ENCODE results near the gene KCNJ15.
A peak's percentile ranks its signal among the peaks of the same experiment; 100 is the strongest.
"Not testable (repeated sequence)": the region's sequence is repeated elsewhere in the genome, so short reads cannot be mapped to it uniquely, and the experiment has no call there.

Gene KCNJ15

DNA sequence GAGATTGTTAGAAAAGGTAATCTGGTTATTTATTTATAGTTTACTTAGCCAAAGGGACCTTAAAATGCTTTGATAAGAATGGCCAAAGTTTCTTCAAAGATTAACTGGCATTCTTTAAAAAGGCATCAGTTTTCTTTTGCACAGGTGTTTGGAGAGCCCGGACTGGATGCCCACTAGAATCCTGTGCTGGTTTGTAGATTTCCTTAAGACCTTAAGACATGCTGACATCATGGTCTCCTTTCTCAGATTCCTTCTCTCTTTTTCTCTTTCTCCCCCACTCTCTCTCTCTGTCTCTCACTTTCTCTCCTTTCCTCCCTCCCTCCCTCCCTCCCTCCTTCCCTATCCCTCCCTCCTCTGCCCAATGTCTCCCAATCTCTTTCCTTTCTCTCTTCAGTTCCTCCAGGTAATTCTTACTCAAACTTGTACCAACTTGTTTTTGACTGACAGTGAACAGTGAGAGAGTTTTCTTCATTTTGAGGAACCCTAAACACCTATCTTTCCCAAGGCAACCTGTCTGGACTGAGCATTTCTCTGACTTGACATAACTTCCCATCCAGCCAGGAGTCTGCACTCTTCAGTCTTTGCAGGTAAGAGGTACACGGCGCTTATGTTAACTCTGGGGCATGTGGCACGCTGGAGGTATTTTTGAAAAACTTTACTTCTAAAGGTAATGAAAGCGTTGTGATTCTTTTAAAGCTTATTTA is at the start of gene KCNJ15:
TSS of gene KCNJ15 (plus strand) at position 393 of the 704 bp plus-strand sequence. CDS start 42,271 bp downstream, outside the sequence.
- no peak for DNase-seq (ENCODE audit: low read depth in 2 of 2)

DNA sequence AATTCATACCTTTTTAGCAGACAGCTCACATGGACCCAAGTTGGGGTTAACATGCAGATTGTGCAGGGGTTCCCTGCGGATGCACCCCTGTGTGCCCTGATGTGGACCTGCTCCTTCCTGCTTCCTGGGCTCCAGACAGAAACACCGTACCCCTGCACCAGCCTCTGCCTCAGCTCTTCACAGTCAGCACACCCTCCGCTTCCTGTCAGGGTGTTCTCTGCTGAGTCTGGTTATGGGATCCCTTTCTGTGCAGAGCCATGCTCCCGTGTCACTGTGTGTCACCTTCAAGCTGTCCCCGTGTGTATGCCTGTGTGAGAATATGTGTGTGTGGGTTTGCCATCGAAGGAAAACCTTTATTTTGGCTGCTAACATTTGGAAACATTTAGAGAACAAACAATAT is 48.7 kb upstream of the KCNJ15 start:
- DNase-seq (ENCODE audit: low read depth in 2 of 2) = no peak

DNA sequence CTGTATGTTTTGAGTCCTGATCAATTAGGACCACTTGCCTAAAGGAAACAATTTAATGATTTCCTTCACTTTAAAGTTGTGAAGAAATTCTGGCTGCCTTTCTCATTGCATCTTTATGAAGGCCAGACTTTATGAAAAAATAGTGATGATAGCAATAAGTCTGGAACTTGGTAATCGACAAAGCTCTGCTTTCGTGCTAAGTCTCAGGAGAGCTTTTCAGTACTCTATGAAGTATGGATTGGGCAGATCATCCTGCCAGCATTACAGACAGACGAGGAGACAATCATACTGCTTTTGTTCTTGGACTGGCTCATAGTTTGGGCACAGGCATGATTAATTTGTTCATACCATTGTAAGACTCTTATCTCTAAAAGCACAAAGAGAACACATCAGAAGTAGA is 45.5 kb upstream of the KCNJ15 start:
- DNase-seq (ENCODE audit: low read depth in 2 of 2) = no peak

DNA sequence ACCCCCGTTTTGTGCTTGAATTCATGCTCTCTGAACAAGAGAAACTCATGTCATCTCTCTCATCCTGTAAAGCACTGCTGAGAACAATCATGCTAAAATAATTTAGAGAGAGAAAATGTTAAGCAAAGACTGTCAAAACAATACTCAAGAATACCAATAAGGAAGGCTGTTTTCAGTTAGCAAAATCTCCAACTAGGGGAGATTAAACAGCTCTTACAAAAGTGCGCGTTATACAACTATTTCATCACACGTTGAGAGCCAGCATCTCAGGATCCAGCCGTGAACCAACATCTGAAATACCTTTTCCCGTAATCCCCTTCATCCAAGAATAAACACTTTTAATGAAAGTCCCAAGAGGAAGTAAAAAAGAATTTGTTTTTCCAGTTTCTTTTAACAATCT is 44.1 kb upstream of the KCNJ15 start:
- no peak for DNase-seq (ENCODE audit: low read depth in 2 of 2)

DNA sequence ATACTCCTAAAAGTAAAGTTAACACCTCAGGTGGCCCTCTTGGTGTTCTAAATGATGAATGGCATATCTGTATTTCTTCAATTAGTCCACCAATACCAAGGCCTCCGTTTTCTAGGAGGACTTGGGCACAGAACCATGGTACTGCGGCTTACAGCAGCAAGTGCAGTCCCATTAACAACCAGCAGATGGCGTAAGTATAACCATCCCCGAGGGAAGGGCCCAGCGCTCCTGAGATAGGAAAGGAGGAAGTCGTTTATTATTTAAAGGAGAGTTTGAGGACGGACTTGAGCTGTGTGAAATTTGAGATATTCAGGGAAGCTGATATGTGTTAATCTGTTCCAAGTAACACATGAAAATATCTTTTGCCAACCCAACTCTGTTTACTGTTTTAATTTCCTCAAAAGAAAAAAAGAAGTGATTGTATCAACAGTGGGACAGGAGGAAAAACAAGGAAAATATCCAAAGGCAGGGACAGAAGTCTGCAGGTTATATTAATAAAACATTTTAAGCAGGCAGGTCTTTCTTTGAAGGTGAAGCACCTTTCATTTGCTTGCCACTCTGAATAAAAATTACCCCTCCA is 37.7 kb upstream of the KCNJ15 start:
- DNase-seq (ENCODE audit: low read depth in 2 of 2) = peak; percentile 56

DNA sequence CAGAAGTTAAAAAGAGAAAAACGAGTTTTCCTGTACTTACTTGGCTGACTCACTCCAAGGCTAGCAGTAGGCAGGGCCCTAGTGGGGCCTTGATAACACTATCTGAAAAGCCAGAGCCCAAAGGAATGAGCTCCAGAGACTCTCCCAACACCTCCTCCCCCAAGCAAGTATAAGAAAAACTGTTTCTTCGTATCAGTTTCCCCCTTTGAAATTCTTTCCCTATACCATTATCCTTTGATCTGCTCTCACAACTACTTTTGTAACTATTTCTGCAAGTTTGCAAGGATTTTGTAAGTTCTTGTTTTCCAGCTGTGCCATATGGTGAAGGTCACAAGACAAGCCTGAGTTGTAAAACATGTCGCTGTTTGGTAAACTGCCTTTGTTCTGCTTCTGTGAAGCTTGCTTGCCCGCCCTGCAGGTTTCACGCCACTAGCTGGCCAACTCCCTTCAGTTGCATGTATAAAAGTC is 36.5 kb upstream of the KCNJ15 start:
- DNase-seq (ENCODE audit: low read depth in 2 of 2) = no peak

DNA sequence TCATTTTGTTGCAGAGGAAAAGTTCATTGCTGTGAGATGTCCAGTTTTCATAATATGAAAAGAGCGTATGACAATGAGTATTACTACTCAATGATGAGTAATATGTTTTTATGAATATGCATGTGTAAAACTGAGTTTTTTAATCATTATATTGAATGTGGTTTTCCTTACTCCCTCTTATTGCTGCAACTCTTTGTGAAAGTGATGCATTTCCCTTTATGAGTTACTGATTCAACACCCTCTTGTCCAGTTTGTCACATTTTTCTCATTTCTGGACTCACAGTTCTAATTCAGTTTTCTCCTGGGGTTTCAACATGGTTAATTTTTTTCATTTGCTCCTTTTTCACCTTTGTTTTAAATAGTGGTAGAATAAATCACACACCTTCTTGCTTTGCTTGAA is 35.2 kb upstream of the KCNJ15 start:
- DNase-seq (ENCODE audit: low read depth in 2 of 2) = no peak

DNA sequence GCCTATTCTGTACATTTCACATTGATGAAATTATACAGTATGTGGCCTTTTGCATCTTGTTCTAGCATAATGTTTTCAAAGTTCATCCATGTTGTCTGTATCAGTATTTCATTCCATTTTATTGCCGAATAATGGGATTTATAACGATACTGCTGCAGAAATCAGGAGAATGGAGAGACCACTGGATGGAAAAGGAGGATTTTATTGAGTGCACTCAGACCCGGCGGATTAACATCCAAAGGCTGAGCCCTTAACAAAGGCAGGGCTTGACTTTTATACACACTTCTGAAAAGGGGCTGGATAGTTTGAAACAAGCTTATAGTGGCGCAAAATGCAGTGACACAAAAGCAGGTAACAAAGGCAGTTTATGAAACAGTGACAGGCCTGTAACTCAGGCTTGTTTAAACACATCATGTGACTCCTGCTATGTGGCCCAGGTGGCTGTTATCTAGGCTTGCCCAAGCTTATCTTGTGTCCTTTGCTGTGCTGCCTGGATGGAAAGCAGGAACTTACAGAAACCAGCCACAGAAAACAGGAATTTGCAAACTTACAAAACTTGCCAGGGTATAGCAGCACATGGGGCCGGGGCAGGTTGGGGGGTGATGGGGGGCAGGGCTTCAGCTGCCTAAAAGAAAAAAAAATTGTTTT is 32.8 kb upstream of the KCNJ15 start:
- DNase-seq (ENCODE audit: low read depth in 2 of 2) = no peak

DNA sequence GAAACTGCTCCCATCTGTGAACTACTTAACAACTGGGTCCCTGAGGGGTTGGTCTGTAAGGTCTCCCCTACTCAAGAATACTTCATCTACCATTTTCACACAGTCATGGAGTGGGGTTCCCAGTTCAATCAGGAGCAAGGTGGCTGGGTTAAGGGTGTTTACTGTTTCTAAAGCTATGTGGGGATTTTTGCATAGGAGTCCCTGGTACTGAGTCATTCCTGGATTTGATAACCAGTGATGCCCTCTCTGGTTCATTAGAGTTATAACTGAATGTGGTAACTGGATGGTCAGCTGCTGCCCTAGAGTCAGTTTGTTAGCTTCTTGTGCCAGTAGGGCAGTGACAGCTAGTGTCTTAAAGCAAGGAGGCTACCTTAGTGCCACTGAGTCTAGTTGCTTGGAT is 29.4 kb upstream of the KCNJ15 start:
- no peak for DNase-seq (ENCODE audit: low read depth in 2 of 2)

DNA sequence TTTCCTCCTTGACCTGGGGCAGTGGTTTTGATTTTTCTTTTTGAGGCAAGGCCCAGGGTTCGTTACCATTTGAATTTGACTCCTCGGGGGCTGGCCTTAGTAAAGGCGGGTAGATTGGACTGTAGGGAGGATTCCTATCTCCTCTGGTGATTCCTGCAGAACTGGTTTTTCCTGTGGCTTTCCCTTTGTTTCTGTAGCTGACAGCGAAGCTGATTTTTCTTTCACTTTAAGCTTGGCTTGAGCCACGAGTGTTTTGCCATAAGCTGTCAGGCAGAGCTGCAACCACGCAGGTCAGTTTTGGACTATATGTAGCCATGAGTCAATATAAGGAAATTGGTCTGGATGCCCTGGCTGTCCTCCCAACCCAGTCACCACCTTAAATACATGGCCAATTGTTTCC is 28.7 kb upstream of the KCNJ15 start:
- no peak for DNase-seq (ENCODE audit: low read depth in 2 of 2)

DNA sequence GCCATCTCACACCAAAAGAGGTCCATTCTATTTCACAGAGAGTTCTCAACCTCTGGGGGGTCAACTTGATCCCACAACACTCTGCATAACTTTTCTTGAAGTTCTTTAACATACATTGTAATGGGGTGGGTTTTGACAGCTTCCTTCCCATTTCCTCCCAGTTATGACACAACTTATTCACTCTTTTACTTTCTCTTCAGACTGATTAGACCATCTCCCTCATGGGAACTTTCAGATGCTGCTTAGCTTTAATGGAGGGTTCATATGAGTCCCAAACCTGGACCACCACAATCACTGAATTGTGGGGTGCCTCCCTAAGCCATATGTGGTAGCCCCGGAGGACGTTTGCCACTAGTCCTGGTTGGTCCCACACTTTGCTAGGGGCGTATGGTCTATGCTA is 28.3 kb upstream of the KCNJ15 start:
- DNase-seq (ENCODE audit: low read depth in 2 of 2) = no peak

DNA sequence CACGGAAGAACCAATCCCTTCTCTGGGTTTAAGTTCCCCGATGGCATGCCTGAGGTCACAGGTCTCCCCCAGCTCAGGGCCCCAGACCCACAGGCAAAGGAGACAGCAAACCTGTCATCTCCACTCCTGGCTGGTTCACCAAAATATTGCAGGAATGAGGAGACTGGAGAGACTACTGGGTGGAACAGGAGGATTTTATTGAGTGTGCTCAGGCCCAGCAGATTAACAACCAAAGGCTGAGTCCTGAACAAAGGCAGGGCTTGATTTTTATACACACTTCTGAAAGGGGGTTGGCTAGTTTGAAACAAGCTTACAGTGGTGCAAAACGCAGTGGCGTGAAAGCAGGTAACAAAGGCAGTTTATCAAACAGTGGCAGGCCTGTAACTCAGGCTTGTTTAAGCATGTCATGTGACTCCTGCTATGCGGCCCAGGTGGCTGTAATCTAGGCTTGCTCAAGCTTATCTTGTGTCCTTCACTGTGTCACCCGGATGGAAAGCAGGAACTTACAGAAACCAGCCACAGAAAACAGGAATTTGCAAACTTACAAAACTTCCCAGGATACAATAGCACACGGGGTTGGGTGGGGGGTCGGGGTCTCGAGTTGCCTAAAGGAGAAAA is 27.4 kb upstream of the KCNJ15 start:
- no peak for DNase-seq (ENCODE audit: low read depth in 2 of 2)

DNA sequence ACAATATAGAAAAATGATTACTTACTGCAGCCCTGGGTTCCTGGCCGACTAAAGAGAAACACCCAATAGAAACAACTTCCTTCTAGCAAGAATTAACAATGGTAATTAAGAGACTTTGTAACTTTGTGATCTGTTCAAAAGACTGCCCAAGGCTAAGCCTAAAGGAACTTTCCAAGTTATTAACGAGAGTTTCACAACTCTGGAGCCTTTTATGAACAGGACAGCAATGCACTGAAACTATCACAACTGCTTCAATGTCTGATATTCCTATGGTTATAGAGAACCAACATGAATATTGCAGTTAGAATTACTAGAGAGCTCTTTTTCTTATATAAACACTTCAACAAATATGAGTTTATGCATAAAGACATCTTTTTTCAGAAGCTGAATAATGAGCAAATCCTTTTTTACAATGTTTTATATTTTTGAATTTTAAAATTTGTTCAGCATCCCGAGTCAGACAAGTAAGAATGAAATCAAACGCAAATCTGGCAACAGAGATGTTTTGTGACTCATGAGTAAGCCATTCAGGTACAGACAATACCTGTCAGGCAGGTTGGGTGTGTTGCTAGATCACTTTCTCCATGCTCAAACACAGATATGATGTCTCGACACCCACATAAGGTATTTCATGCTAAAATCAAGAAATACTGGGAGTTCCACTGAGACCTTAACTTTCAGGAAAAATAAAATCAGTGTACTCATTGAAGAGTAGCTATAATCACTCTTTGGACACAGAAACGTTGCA is 22.2 kb upstream of the KCNJ15 start:
- no peak for DNase-seq (ENCODE audit: low read depth in 2 of 2)

DNA sequence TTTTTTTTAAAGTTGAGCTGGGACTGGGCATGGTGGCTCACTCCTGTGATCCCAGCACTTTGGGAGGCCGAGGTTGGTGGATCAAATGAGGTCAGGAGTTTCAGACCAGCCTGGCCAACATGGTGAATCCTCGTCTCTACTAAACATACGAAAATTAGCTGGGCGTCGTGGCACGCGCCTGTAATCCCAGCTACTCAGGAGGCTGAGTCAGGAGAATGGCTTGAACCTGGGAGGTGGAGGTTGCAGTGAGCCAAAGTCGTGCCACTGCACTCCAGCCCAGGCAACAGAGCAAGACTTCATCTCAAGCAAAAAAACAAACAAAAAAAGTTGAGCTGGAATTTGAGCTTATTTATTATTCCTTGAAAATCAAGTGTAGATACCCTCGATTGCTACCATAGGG is 21.5 kb upstream of the KCNJ15 start:
- not testable (repeated sequence) for DNase-seq (ENCODE audit: low read depth in 2 of 2)

DNA sequence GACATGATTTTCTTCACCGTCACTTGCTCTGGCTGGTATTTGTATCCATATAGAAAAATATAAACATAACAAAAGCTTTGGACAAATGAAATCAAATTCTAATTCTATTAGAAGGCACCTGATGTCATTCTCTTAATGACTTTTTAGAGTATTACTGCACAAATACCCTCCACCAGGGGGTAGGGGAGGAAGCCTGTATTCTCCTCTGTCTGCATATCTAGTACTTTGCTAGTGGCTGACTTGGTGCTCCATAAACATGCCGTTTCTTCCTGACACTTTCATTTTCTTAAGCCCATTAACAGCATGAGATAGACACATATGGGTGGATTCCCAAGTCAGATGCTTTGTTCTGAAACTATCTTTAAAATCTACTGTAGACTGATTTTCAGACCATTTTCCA is 20.6 kb upstream of the KCNJ15 start:
- DNase-seq (ENCODE audit: low read depth in 2 of 2) = no peak

DNA sequence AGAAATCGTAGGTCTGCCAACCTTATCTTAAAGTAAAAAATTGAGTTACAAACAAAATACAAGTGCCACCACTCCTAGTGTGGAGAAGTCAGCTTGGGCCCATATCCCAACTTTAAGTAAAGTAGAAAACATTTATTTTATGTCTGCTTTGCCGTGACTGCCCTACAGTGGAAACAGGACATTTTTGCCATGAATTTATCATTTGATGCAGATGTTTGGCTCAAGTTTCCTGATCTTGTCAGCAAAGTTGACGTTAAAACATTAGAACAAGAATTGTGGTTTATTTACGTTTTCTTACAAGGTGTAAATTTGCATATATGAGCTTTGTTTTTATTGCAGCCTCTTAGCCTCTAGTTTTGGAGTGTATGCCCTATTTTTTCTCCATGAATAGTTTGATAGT is 17.1 kb upstream of the KCNJ15 start:
- DNase-seq (ENCODE audit: low read depth in 2 of 2) = no peak

DNA sequence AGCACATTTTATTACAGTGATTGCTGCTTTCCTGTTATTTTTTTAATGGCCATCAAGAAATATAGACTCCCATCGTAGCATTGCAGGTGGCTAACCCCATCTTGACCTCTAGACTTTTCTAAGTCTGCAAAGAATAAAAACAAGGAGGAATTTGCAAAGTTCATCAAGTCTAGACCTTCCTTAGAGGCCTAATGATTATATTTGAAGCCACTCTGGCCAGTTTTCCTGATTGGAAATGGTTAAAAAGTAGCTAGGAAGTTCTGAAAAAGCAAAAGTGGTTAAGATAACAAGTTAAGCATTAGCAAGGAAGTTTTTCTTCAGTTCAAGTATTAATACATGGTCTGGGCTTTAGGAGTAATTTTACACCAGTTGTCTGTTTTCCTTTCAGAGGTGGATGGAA is 16.7 kb upstream of the KCNJ15 start:
- no peak for DNase-seq (ENCODE audit: low read depth in 2 of 2)

DNA sequence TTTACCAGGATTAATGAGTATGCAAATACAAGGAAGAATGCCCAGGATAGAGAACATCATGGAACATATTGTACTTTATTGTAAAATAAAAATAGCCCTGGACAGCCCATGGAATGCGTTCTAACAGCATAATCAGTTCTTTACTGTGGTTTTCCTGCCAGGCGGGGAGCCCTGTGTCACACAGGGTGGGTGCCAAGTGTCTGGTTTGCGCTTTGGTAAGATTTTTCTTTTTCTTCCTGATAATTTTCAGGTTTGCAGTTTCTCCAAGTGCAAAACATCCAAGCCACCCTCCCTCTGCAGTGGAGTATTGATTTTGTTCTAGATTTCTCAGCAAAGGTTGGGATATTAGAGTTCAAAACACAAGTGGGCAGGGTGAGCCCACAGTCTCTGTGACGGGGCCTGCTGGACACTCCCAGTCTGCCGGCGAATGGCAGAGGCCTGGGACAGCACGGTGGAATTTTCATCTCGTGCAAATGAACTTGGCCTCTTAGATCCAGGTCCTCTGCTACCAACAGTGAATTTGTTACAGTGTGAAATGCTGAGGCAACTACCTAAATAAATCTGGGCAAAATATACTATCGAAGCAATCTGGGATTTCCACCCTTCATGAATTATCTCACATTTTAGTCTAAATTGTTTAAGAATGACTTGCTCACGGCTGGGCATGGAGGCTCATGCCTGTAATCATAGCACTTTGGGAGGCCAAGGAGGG is 15.6 kb upstream of the KCNJ15 start:
- no peak for DNase-seq (ENCODE audit: low read depth in 2 of 2)

DNA sequence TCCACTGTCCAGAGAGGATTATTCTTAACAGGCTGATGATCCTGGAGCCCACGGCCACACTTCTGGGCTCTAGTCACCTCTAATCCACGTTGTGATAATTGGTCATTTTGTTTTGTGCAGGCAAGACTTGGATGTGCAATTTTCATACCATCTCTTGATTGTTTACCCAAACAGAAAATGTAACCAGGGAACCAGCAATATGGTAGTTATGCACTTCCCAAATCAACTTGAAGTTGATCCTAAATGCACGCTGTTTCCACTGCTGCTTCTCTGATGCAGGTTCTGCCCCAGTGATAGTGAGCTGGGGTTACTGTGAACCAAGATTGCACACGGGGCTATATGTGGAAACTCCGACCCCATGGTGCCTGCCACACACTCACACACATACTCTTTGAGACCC is 14.7 kb upstream of the KCNJ15 start:
- DNase-seq (ENCODE audit: low read depth in 2 of 2) = no peak

DNA sequence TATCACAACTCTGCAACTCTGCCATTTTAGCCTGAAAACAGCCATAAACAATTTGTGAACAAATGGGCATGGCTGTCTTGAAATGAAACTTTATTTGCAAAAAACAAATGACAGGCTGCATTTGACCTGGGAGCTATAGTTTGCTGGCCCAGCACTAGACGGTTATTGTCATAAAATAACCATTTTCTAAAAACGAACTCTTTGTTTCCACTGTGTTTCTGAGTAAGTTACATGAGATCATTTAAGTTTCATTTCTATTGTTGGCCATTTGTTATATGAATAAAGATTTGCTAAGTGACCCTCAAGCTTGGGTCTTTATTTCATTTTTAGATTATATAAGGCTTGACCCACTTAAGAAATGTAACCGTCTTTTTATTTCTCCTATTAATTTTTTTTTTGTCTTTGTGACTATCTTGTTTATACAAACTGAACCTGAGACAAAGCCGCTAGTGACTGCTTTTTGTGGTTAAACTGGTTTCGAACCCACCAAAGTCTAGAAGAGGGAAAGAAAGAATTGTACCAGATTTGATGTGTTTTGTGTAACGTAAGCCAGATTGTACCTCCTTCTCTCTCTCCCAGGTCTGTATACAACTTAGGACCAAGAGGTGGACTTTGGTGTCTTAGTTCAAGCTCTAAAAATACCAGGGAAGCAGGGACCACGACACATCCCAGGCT is 12.9 kb upstream of the KCNJ15 start:
- DNase-seq (ENCODE audit: low read depth in 2 of 2) = no peak

DNA sequence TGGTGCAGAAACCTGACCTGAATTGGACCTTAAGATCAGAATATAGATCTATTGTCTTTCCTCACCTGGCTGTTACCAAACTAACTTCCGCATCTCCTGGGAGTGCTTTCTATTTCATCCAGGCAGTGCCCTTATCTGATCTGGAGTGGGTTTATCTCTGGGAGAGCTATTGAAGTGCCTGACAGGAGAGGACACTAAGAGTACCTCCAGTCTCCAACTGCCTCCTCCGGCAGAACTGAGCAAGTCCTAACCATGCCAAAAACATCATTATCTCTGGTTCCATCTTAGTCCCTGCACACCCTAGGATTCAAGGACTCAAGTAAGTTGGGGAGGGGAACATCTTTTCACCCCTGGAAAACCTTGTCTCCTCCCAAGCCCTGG is 12.4 kb upstream of the KCNJ15 start:
- no peak for DNase-seq (ENCODE audit: low read depth in 2 of 2)

Measured in stimulated activated CD4-positive, alpha-beta T cell treated with anti-CD3 and anti-CD28 coated beads, Interleukin-4, amount 100 ng/mL, for 48 hours (primary cell).